HG03064 (cell line): ENCODE data around the gene GSTM3.
"Not testable (repeated sequence)": the region's sequence is repeated elsewhere in the genome, so short reads cannot be mapped to it uniquely, and the experiment has no call there.

Experiments
- ATAC-seq: cut with Tn5 transposase; IDR thresholded peaks from one replicate; pipeline ENCODE4 v1.9.1; 2021; ENCODE audit warnings: low read depth; ENCODE audit not compliant: unreplicated experiment

GSTM3 gene

GRCh38 chr1:109776206-109776835 lies 35.5 kb upstream of the GSTM3 start:
- ATAC-seq: no peak

- no peak for ATAC-seq
Observed at GRCh38 chr1:109775398-109775797, 34.6 kb upstream of the GSTM3 start.

- ATAC-seq: no peak
Observed at GRCh38 chr1:109773900-109774485, 33.2 kb upstream of the GSTM3 start.

- no peak for ATAC-seq
Observed at GRCh38 chr1:109773203-109773899, 32.5 kb upstream of the GSTM3 start.

GRCh38 chr1:109772658-109773202 lies 31.9 kb upstream of the GSTM3 start:
- ATAC-seq: no peak

GRCh38 chr1:109771712-109772657 lies 31.1 kb upstream of the GSTM3 start:
- no peak for ATAC-seq

- no peak for ATAC-seq
Observed at GRCh38 chr1:109770331-109771095, 29.7 kb upstream of the GSTM3 start.

GRCh38 chr1:109769330-109770078 lies 28.7 kb upstream of the GSTM3 start:
- no peak for ATAC-seq

- ATAC-seq: no peak
Observed at GRCh38 chr1:109768820-109769219, 28.0 kb upstream of the GSTM3 start.

- ATAC-seq: no peak
Observed at GRCh38 chr1:109768335-109768650, 27.5 kb upstream of the GSTM3 start.

- no peak for ATAC-seq
Observed at GRCh38 chr1:109767637-109768334, 26.9 kb upstream of the GSTM3 start.

GRCh38 chr1:109766991-109767636 lies 26.3 kb upstream of the GSTM3 start:
- ATAC-seq: not testable (repeated sequence)

- ATAC-seq: no peak
Observed at GRCh38 chr1:109765896-109766615, 25.2 kb upstream of the GSTM3 start.

GRCh38 chr1:109765483-109765815 lies 24.6 kb upstream of the GSTM3 start:
- no peak for ATAC-seq

GRCh38 chr1:109764561-109765482 lies 24.0 kb upstream of the GSTM3 start:
- no peak for ATAC-seq

GRCh38 chr1:109763646-109764415 lies 23.0 kb upstream of the GSTM3 start, which contains the start of gene EPS8L3:
Gene EPS8L3, minus strand, starts transcription at chr1:109763923. Its CDS starts 2,174 bp downstream, at chr1:109761749.
- ATAC-seq: no peak
